Body of pancreas (tissue), 4 donors: ENCODE measurements around the gene MFSD2A.

Experiments
- POLR2A ChIP-seq, 3 donors: fragments of 450-650 bp; IDR thresholded peaks; one replicate each; pipeline ENCODE4 v1.6.1; 2016; ENCODE audit warnings: antibody characterized with exemption in 3 of 3, mild to moderate bottlenecking in 2 of 3
- TF ChIP-seq, protein P1 (sequence below), 7 experiments: fragments of 450-650 bp in 4 of 7; fragments of 200-600 bp in 3 of 7; sonication (generic) in 3 of 7; IDR thresholded peaks; one replicate each; pipeline ENCODE4 v1.5.1; 2016 to 2019; ENCODE audit warnings: antibody characterized with exemption in 7 of 7

DNA sequence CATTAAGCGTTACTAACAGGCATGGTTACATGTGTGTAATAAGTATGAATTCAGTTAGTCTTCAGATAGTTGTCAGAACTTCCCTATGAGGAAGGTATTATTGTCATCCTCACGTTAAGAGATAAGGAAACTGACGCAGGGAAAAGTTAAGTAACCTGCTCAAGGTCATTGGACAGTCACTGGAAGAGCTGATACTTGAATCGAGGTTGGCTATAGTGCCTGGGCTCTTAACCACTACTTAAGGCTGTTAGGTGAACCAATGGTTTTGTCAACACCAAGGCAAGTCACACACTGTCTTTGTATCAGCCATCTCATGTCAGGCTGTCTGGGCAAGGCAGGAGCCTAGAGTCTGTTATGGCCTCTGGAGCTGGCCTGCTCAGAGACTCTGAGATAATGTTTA lies 16.2 kb downstream of the MFSD2A start:
- TF ChIP-seq, protein P1, sequence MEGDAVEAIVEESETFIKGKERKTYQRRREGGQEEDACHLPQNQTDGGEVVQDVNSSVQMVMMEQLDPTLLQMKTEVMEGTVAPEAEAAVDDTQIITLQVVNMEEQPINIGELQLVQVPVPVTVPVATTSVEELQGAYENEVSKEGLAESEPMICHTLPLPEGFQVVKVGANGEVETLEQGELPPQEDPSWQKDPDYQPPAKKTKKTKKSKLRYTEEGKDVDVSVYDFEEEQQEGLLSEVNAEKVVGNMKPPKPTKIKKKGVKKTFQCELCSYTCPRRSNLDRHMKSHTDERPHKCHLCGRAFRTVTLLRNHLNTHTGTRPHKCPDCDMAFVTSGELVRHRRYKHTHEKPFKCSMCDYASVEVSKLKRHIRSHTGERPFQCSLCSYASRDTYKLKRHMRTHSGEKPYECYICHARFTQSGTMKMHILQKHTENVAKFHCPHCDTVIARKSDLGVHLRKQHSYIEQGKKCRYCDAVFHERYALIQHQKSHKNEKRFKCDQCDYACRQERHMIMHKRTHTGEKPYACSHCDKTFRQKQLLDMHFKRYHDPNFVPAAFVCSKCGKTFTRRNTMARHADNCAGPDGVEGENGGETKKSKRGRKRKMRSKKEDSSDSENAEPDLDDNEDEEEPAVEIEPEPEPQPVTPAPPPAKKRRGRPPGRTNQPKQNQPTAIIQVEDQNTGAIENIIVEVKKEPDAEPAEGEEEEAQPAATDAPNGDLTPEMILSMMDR (IDR thresholded peaks at IDR 0.05): no peak
- TF ChIP-seq POLR2A (IDR thresholded peaks at IDR 0.05): no peak
